Lower leg skin (tissue), 4 donors: ENCODE results near the gene MPV17. TPM values are rescaled to one million over a fixed set of nuclear protein-coding genes. Genes with fewer than 3 reads are reported as not detected.

ENCODE experiments used
- DNase-seq, 2 donors: peaks; one replicate each; pipeline ENCODE4 v3.0.0-alpha.2; 2019; ENCODE audit warnings: low spot score in 2 of 2
- H3K4me3 ChIP-seq: fragments of 200-600 bp; sonication (generic); 2 replicates; pipeline ENCODE4 v1.5.1; 2017; ENCODE audit warnings: mild to moderate bottlenecking, low read depth; ENCODE audit not compliant: poor library complexity, severe bottlenecking
- CTCF ChIP-seq, 3 donors: fragments of 450-650 bp; IDR thresholded peaks; one replicate each; pipeline ENCODE4 v1.5.1; 2016; ENCODE audit warnings: antibody characterized with exemption in 3 of 3, mild to moderate bottlenecking in 3 of 3, moderate library complexity in 2 of 3
- POLR2A ChIP-seq, 2 donors: fragments of 450-650 bp; IDR thresholded peaks; one replicate each; pipeline ENCODE4 v1.6.1; 2016 to 2017; ENCODE audit warnings: antibody characterized with exemption in 2 of 2, mild to moderate bottlenecking in 1 of 2, moderate library complexity in 1 of 2
- WGBS, 2 donors: methylation state at CpG; one replicate each; pipeline ENCODE4 v1.1.5; 2018; 5-methylcytosine and 5-hydroxymethylcytosine counted together
- intact Hi-C: fragments of 100-400 bp; cut with DNase I; formaldehyde crosslinking; loops from one replicate; pipeline ENCODE4 v1.15.0; 2023; ENCODE audit warnings: low total_unique reads
- total RNA-seq, 4 donors: library from RNA; depleted of rRNA; stranded (reverse); fragments of >200 nt; gene quantifications; one replicate each; pipeline ENCODE4 v1.1.0, GENCODE V29; 2016

MPV17 gene
- total RNA-seq, 4 donors from 2014 or later: 27.2 to 44.8 (median 37.0) TPM

GRCh38 chr2:27262379-27263286 lies 60.3 kb downstream of the MPV17 start, which contains the start of gene SLC30A3:
SLC30A3 (minus strand) TSS chr2:27263047; CDS start chr2:27262906, 141 bp downstream.
- intact Hi-C loops: no loop called here
- TF ChIP-seq POLR2A (IDR thresholded peaks at IDR 0.05) (no peak), CTCF (IDR thresholded peaks at IDR 0.05) (no peak)
- DNase-seq: peak; percentile 39 to 92
- peak within 1 kb of the TSS; percentile 30 for H3K4me3 ChIP-seq
- WGBS, 2 donors: 1 to 2% methylated on average over 41 to 57 of the region's 96 CpGs

DNA sequence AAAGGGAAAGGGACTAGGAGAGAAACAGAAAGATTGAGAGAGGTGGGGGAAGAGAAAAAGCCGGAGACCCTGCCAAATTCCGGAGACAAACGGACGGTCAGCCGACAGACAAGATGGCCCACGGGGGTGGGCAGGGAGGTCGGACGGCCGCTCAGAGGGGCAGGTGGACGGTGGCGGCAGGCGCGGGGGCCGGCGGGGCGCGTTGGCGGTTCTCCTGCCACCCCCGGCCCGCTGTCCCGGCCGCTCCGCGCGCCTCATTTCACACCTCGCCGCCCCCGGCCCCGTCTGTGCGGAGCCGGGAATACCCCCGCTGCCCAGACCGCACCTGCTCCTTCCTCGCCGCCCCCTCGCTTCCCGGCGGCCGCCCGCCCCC lies 61.0 kb downstream of the MPV17 start:
- intact Hi-C loops: no loop called here
- no peak overlapping the region for H3K4me3 ChIP-seq
- no peak for TF ChIP-seq POLR2A (IDR thresholded peaks at IDR 0.05)
- no peak for TF ChIP-seq CTCF (IDR thresholded peaks at IDR 0.05)
- 4 to 6% methylated on average over 16 to 19 of the region's 40 CpGs for WGBS, 2 donors
- no peak for DNase-seq

GRCh38 chr2:27261241-27261925 lies 61.5 kb downstream of the MPV17 start:
- 49 to 55% methylated on average over 11 of the region's 11 CpGs for WGBS, 2 donors
- no peak for TF ChIP-seq CTCF (IDR thresholded peaks at IDR 0.05)
- no peak for TF ChIP-seq POLR2A (IDR thresholded peaks at IDR 0.05)
- intact Hi-C loops: no loop called here
- no peak for DNase-seq
- H3K4me3 ChIP-seq: no peak overlapping the region

Other genes with a start within 250 kb of the MPV17 start
- 10 to 100 TPM in 1 of 4 donors, 1 to 10 TPM in 3; 3.6 to 17.9 (median 7.9) TPM for gene EMILIN1, start 244.5 kb downstream of the MPV17 start, total RNA-seq
- 10 to 100 TPM in 1 of 4 donors, 1 to 10 TPM in 3; 2.5 to 10.4 (median 3.3) TPM for gene KHK, start 236.3 kb downstream of the MPV17 start, total RNA-seq
- 1 to 10 TPM in 1 of 4 donors, under 1 TPM in 3; 0.34 to 2.1 (median 0.48) TPM for gene CGREF1, start 204.0 kb downstream of the MPV17 start, total RNA-seq
- gene ABHD1, start 199.3 kb downstream of the MPV17 start, total RNA-seq: under 1 TPM in 2 of 4 donors, not detected in 2; 0.57 to 0.94 TPM
- gene PREB, start 188.5 kb downstream of the MPV17 start, total RNA-seq: 10 to 100 TPM; 41.2 to 76.5 (median 53.5) TPM
- gene PRR30, start 183.7 kb downstream of the MPV17 start, total RNA-seq: not detected
- gene TCF23, start 174.1 kb downstream of the MPV17 start, total RNA-seq: not detected
- 100 to 1,000 TPM; 107 to 121 (median 114) TPM for gene ATRAID, start 111.1 kb downstream of the MPV17 start, total RNA-seq
- 10 to 100 TPM; 11.6 to 24.6 (median 17.0) TPM for gene SLC5A6, start 110.8 kb downstream of the MPV17 start, total RNA-seq
- gene CAD, start 105.7 kb downstream of the MPV17 start, total RNA-seq: 10 to 100 TPM in 3 of 4 donors, 1 to 10 TPM in 1; 9.0 to 28.8 (median 17.4) TPM
- under 1 TPM in 1 of 4 donors, not detected in 3; 0.15 TPM for gene SLC30A3, start 60.0 kb downstream of the MPV17 start, total RNA-seq
- gene DNAJC5G, start 47.7 kb downstream of the MPV17 start, total RNA-seq: not detected
- gene TRIM54, start 40.7 kb downstream of the MPV17 start, total RNA-seq: not detected
- gene UCN, start 14.7 kb downstream of the MPV17 start, total RNA-seq: 1 to 10 TPM in 2 of 4 donors, under 1 TPM in 1, not detected in 1; 0.84 to 8.8 (median 1.3) TPM
- gene GTF3C2, start 33.7 kb upstream of the MPV17 start, total RNA-seq: 100 to 1,000 TPM in 1 of 4 donors, 10 to 100 TPM in 3; 54.3 to 125 (median 62.9) TPM
- gene EIF2B4, start 47.2 kb upstream of the MPV17 start, total RNA-seq: 10 to 100 TPM; 49.3 to 64.3 (median 57.2) TPM
- gene SNX17, start 47.5 kb upstream of the MPV17 start, total RNA-seq: 100 to 1,000 TPM in 1 of 4 donors, 10 to 100 TPM in 3; 72.3 to 101 (median 80.2) TPM
- 10 to 100 TPM in 3 of 4 donors, 1 to 10 TPM in 1; 8.3 to 14.9 (median 11.5) TPM for gene ZNF513, start 57.6 kb upstream of the MPV17 start, total RNA-seq
- 10 to 100 TPM; 40.2 to 50.3 (median 48.1) TPM for gene PPM1G, start 86.5 kb upstream of the MPV17 start, total RNA-seq
- gene NRBP1, start 105.5 kb upstream of the MPV17 start, total RNA-seq: 10 to 100 TPM; 60.9 to 79.7 (median 68.3) TPM
- 10 to 100 TPM; 22.2 to 28.0 (median 25.6) TPM for gene KRTCAP3, start 119.3 kb upstream of the MPV17 start, total RNA-seq
- gene IFT172, start 166.6 kb upstream of the MPV17 start, total RNA-seq: 10 to 100 TPM; 13.2 to 18.8 (median 14.4) TPM
- 1 to 10 TPM; 2.6 to 9.1 (median 5.0) TPM for gene FNDC4, start 172.1 kb upstream of the MPV17 start, total RNA-seq
- not detected for gene GCKR, start 173.7 kb upstream of the MPV17 start, total RNA-seq